Fibroblast of upper back skin (primary cell): ENCODE results near the gene MS4A1.
"Not testable (repeated sequence)": the region's sequence is repeated elsewhere in the genome, so short reads cannot be mapped to it uniquely, and the experiment has no call there.

Source experiments
- DNase-seq: peaks from one replicate; pipeline ENCODE4 v3.0.0-alpha.2; 2013

Gene MS4A1

GRCh38 chr11:60455531-60456042 lies at the start of gene MS4A1:
MS4A1 (plus strand) TSS chr11:60455847; CDS start chr11:60462375, 6,528 bp downstream.
- DNase-seq: no peak

GRCh38 chr11:60420015-60420414 lies 35.6 kb upstream of the MS4A1 start:
- no peak for DNase-seq

GRCh38 chr11:60422609-60423008 lies 33.0 kb upstream of the MS4A1 start:
- no peak for DNase-seq

GRCh38 chr11:60428517-60428916 lies 27.1 kb upstream of the MS4A1 start:
- no peak for DNase-seq

GRCh38 chr11:60429272-60429671 lies 26.4 kb upstream of the MS4A1 start, which contains the start of gene MS4A5:
MS4A5 (plus strand) TSS chr11:60429572; CDS start chr11:60429675, 103 bp downstream.
- no peak for DNase-seq

GRCh38 chr11:60431251-60431650 lies 24.4 kb upstream of the MS4A1 start:
- no peak for DNase-seq

GRCh38 chr11:60433401-60433800 lies 22.2 kb upstream of the MS4A1 start:
- DNase-seq: no peak

GRCh38 chr11:60447070-60447469 lies 8.6 kb upstream of the MS4A1 start:
- no peak for DNase-seq

GRCh38 chr11:60447846-60448245 lies 7.8 kb upstream of the MS4A1 start:
- no peak for DNase-seq

- not testable (repeated sequence) for DNase-seq
These were observed 4.5 kb upstream of the MS4A1 start for GRCh38 chr11:60451185-60451584.

- DNase-seq: no peak
These were observed 1.4 kb upstream of the MS4A1 start for GRCh38 chr11:60454212-60454611.

- no peak for DNase-seq
These were observed 1.9 kb downstream of the MS4A1 start for GRCh38 chr11:60457576-60457975.

GRCh38 chr11:60459345-60459744 lies 3.7 kb downstream of the MS4A1 start:
- DNase-seq: no peak

- DNase-seq: no peak
These were observed 13.2 kb downstream of the MS4A1 start for GRCh38 chr11:60468829-60469228.

- no peak for DNase-seq
These were observed 14.1 kb downstream of the MS4A1 start for GRCh38 chr11:60469723-60470122.

- no peak for DNase-seq
These were observed 21.4 kb downstream of the MS4A1 start for GRCh38 chr11:60477035-60477445.

- no peak for DNase-seq
These were observed 26.7 kb downstream of the MS4A1 start for GRCh38 chr11:60482361-60482760.

- DNase-seq: no peak
These were observed 30.3 kb downstream of the MS4A1 start for GRCh38 chr11:60485987-60486386.

- no peak for DNase-seq
These were observed 36.9 kb downstream of the MS4A1 start, which contains the start of gene MS4A12 for GRCh38 chr11:60492488-60493009. MS4A12 (plus strand) TSS chr11:60492778; CDS start chr11:60497319, 4,541 bp downstream.

- no peak for DNase-seq
These were observed 37.8 kb downstream of the MS4A1 start for GRCh38 chr11:60493454-60493853.

- no peak for DNase-seq
These were observed 42.8 kb downstream of the MS4A1 start for GRCh38 chr11:60498399-60498798.

GRCh38 chr11:60498853-60499252 lies 43.2 kb downstream of the MS4A1 start:
- no peak for DNase-seq

GRCh38 chr11:60500276-60500910 lies 44.7 kb downstream of the MS4A1 start:
- DNase-seq: peak; percentile 38

GRCh38 chr11:60502221-60502775 lies 46.7 kb downstream of the MS4A1 start:
- no peak for DNase-seq
